ENCODE data around the gene ASCC3. TPM values are rescaled to one million over a fixed set of nuclear protein-coding genes. Genes with fewer than 3 reads are reported as not detected.
"Not testable (repeated sequence)": the region's sequence is repeated elsewhere in the genome, so short reads cannot be mapped to it uniquely, and the experiment has no call there.

The ASCC3 gene
- polyA plus RNA-seq, 3 donors from 2014 or later = 9.3 to 30.9 (median 17.7) TPM

DNA sequence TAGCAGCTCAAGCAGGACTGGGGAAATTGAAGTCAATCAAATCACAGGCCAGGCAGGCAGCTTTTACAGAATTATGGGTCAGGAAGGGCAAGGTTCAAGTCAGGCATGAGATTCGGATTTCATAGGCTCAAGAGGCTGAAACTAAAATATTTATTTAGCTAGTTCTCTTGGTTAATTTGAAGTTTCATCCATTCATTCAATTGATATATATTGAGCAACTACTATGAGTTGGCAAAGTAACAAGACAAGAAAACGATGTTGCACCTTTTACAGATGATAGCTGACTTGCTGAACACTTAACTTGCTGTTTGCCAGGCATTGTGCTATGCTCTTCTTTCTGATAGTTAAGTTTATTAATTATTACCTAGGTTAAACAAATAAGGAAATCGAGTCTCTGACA lies 20.5 kb upstream of the ASCC3 start:
- DNase-seq = no peak
- Mint-ChIP-seq H3K4me3 (no peak overlapping the region), H3K9me3 (no peaks in the 10 kb centered on the region), H3K36me3 (peaks cover 0 to 3% (median 0%) of the 10 kb centered on the region in 3 donors), H3K27me3 (ENCODE audit: low read depth in 3 of 3) (peaks cover 0 to 4% (median 3%) of the 10 kb centered on the region in 3 donors), H3K27ac (no peak overlapping the region), H3K4me1 (no peaks in the 10 kb centered on the region)

DNA sequence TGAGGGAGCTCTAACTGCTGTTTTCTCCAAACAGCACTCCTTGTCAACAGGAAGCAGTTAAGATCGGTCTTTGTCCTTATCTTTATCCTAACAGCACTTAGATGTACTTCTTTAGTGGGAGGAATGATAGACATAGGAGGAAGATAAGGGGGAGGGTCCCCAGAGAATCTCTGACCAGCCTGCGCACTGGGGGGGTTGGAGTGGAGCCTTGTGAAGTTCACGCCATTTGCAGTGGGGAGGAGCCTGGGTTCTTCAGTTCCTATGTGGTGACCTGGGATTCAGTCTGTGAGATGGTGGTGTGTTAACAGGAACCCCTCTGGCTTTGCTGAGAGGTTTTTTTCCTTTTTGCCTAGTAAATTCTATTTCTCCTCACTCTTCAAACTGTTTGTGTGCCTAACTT lies 18.1 kb upstream of the ASCC3 start:
- Mint-ChIP-seq H3K9me3 (no peaks in the 10 kb centered on the region), H3K4me1 (no peaks in the 10 kb centered on the region), H3K4me3 (no peak overlapping the region), H3K36me3 (no peaks in the 10 kb centered on the region), H3K27ac (no peak overlapping the region), H3K27me3 (ENCODE audit: low read depth in 3 of 3) (no peaks in the 10 kb centered on the region)
- DNase-seq = no peak

DNA sequence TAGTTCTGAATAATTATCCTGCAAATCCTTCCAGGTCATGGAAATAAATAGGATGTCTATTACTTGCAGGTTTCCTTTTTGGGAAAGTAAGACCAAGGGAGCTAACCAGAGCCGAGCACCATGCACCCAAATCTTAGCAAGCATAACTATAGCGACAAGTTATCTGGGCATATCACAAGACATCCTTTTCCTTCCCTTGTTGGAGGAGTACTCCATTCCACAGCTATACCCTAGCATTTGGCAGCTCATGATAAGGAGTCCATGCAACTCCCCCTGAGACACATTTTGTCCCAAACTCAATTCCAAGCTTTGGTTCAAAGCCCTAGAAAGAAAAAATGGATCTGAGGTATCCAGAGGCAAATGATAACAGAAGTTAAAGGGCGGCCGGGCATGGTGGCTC lies 16.5 kb upstream of the ASCC3 start:
- no peaks in the 10 kb centered on the region for H3K4me1 Mint-ChIP-seq
- H3K27ac Mint-ChIP-seq = no peak overlapping the region
- DNase-seq = no peak
- no peak overlapping the region for H3K4me3 Mint-ChIP-seq
- H3K36me3 Mint-ChIP-seq = no peaks in the 10 kb centered on the region
- H3K9me3 Mint-ChIP-seq = no peaks in the 10 kb centered on the region
- no peaks in the 10 kb centered on the region for H3K27me3 Mint-ChIP-seq (ENCODE audit: low read depth in 3 of 3)

DNA sequence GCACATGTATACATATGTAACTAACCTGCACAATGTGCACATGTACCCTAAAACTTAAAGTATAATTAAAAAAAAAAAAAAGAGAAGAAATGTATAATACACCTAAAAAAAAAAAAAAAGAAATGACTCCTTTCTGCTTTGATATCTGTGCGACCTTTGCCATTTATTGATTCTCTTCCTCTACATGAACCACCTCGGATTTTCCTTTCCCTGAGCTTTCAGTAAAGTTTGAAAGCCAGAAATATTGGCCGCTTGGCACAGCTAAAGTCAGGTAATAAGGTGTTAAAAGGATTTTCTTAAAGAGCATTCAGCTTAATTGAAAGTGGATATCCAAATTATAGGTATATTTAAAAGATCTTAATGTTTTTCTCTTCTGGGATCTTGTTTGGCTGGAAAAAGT lies 12.6 kb upstream of the ASCC3 start:
- DNase-seq = no peak
- H3K27me3 Mint-ChIP-seq (ENCODE audit: low read depth in 3 of 3) = peaks cover 0 to 3% (median 0%) of the 10 kb centered on the region in 3 donors
- H3K4me1 Mint-ChIP-seq = no peaks in the 10 kb centered on the region
- no peak overlapping the region for H3K4me3 Mint-ChIP-seq
- H3K36me3 Mint-ChIP-seq = no peaks in the 10 kb centered on the region
- H3K27ac Mint-ChIP-seq = no peak overlapping the region
- H3K9me3 Mint-ChIP-seq = no peaks in the 10 kb centered on the region

DNA sequence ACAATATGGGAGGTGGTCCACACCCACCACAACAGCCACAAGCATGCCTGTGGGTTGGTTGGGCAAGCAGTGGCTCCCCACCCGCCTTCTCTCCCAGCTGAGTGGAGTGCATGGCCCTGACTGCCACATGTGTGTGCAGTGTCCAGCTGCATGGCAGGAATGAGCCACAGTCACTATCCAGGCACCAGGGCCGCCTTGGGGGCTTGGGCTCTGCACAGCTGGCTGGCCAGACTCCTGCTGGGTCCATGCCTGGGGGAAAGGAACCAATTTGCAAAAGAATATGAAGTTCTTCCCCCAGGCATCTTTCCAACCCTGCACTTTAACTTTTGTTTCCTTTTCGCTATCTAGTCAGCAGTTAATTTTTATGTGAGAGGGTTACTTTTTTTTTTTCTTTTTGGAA lies 11.6 kb upstream of the ASCC3 start:
- H3K27ac Mint-ChIP-seq = no peak overlapping the region
- H3K9me3 Mint-ChIP-seq = no peaks in the 10 kb centered on the region
- no peaks in the 10 kb centered on the region for H3K36me3 Mint-ChIP-seq
- no peak for DNase-seq
- no peaks in the 10 kb centered on the region for H3K4me1 Mint-ChIP-seq
- peaks cover 0 to 3% (median 0%) of the 10 kb centered on the region in 3 donors for H3K27me3 Mint-ChIP-seq (ENCODE audit: low read depth in 3 of 3)
- H3K4me3 Mint-ChIP-seq = no peak overlapping the region

DNA sequence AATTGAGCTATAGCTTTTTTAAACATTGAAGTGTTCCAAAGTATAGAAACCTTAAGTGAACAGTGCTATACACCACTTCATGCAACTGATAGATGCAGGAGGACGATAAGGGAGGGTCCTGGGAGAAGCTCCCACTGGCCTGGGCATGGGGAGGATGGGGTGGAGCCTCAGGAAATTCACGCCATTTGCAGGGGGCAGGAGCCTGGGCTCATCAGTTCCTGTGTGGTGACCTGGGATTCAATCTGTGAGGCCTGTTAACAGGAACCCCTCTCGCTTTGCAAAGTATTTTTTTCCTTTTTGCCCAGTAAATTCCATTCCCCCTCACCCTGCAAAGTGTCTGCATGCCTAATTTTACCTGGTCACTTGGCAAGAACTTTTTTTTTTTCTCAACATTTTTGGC lies 11.0 kb upstream of the ASCC3 start:
- no peak for DNase-seq
- Mint-ChIP-seq H3K27ac (no peak overlapping the region), H3K9me3 (no peaks in the 10 kb centered on the region), H3K27me3 (ENCODE audit: low read depth in 3 of 3) (peaks cover 0 to 3% (median 0%) of the 10 kb centered on the region in 3 donors), H3K4me1 (no peaks in the 10 kb centered on the region), H3K36me3 (no peaks in the 10 kb centered on the region), H3K4me3 (no peak overlapping the region)

DNA sequence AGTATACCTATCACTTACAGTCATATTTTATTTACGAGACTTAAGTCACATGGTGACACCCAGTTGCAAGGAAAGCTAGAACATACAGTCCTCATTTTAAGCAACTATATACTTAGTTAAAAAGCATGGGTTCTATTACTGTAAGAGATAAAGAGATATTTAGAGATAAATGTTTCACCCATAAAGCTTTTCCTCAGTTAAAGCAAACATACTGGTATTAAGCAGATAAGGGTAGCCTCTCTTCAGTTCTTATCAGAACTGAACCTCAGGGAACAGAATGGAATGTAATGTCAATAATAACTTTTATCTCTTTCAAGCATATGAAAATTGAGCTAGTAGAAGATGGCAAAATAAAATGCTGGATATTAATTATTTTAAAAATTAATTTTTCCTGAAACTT lies 9.9 kb upstream of the ASCC3 start:
- H3K4me3 Mint-ChIP-seq = no peak overlapping the region
- DNase-seq = no peak
- H3K4me1 Mint-ChIP-seq = no peaks in the 10 kb centered on the region
- H3K27me3 Mint-ChIP-seq (ENCODE audit: low read depth in 3 of 3) = peaks cover 0 to 3% (median 0%) of the 10 kb centered on the region in 3 donors
- H3K27ac Mint-ChIP-seq = no peak overlapping the region
- H3K9me3 Mint-ChIP-seq = no peaks in the 10 kb centered on the region
- no peaks in the 10 kb centered on the region for H3K36me3 Mint-ChIP-seq

DNA sequence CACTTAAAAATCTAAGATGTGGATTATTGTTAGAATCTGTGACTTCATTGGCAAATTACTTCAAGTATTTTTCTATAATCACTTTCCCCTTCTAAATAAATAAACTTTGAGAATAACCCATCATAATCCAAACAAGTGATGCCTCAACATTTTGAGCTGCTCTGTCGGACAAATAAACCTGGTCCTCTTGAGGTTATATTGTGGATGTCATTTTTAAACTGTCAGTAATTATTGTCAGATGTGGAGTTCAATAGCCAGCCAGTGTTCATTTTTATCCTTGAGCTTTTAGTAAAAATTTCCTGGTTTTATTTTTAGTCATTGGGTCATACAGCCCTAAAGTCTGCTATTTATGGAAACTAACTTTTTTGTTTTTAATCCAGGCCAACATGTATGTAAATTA lies 9.5 kb upstream of the ASCC3 start:
- not testable (repeated sequence) for H3K4me3 Mint-ChIP-seq; H3K9me3 Mint-ChIP-seq; H3K27ac Mint-ChIP-seq; H3K4me1 Mint-ChIP-seq; H3K36me3 Mint-ChIP-seq; H3K27me3 Mint-ChIP-seq (ENCODE audit: low read depth in 3 of 3); DNase-seq

DNA sequence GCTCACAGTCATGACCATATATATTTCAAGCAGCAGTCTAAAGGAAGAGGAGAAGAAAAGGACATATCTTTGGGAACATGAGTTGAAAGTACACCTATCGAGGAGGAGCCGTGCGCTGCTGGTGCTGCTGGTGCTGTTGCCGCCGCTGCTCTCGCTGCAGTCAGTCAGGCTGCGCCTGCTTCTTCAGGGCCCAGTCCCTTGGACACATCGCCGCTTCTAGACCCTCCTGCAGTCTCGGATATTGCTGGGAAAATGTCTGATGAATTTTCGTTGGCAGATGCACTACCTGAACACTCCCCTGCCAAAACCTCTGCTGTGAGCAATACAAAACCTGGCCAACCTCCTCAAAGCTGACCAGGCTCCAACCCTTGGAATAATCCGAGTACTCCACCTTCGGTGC lies 8.2 kb upstream of the ASCC3 start:
- peaks cover 0 to 3% (median 0%) of the 10 kb centered on the region in 3 donors for H3K27me3 Mint-ChIP-seq (ENCODE audit: low read depth in 3 of 3)
- H3K27ac Mint-ChIP-seq = no peak overlapping the region
- no peak for DNase-seq
- no peaks in the 10 kb centered on the region for H3K9me3 Mint-ChIP-seq
- H3K4me3 Mint-ChIP-seq = no peak overlapping the region
- H3K36me3 Mint-ChIP-seq = no peaks in the 10 kb centered on the region
- H3K4me1 Mint-ChIP-seq = no peaks in the 10 kb centered on the region

DNA sequence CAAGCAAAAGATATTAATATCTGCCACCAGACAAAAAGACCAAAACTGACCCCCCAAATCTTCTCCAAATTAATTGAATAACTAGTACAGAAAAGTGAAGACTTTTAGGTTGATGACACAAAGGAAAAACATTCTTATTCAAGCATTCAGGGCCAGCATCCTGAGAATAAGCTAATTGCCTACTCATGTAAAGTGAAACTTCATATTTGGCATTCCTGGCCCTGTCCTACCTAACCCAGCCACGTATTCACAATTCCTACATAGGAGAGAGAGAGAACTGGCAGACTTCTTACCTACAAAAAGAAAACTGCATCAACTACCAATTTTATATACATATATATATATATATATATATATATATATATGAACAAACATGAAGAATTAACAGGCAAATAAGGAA lies 4.9 kb upstream of the ASCC3 start:
- Mint-ChIP-seq H3K4me1 (peaks cover 12 to 15% of the 10 kb centered on the region in 2 donors), H3K9me3 (no peaks in the 10 kb centered on the region), H3K27me3 (ENCODE audit: low read depth in 3 of 3) (peaks cover under 1 to 7% (median 5%) of the 10 kb centered on the region in 3 donors), H3K4me3 (no peak overlapping the region), H3K27ac (no peak overlapping the region), H3K36me3 (no peaks in the 10 kb centered on the region)
- DNase-seq = no peak

DNA sequence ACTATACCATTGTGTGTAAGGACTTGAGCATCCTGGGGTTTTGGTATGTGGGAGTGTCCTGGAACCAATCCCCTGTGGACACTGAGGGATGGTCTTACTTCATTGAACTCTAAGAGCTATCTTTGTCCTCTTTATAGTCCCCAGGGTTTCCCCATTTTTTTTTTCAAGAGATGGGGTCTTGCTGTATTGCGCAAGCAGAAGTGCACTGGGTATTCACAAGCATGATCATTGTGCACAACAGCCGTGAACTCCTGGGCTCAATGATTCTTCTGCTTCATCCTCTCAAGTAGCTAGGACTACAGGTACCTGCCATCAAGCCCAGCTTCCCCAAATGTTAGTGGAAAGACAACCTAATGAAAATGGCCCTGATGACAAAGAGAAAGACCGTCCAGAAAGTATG lies 2.2 kb upstream of the ASCC3 start:
- no peak overlapping the region for H3K27ac Mint-ChIP-seq
- H3K9me3 Mint-ChIP-seq = no peaks in the 10 kb centered on the region
- no peak overlapping the region for H3K4me3 Mint-ChIP-seq
- DNase-seq = no peak
- H3K4me1 Mint-ChIP-seq = peaks cover 30 to 42% of the 10 kb centered on the region in 2 donors
- no peaks in the 10 kb centered on the region for H3K36me3 Mint-ChIP-seq
- peaks cover 3 to 15% (median 8%) of the 10 kb centered on the region in 3 donors for H3K27me3 Mint-ChIP-seq (ENCODE audit: low read depth in 3 of 3)

DNA sequence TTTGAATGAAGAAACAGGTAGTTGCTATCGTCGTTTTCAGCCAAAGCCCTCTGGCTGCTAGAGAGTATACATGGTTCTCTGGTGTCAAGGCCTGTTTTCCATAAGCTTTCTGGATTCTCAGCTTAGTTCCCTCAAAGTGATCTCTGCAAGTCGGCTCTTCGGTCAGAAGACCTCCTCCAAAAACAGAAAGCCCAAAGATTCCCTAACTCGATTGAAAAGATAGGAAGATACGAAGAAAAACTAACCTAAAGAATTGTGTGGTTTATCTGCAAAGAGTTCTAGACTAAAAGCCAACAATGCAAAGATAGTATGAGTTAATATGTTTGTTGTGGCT lies 545 bp upstream of the ASCC3 start:
- no peaks in the 10 kb centered on the region for H3K36me3 Mint-ChIP-seq
- H3K27ac Mint-ChIP-seq = peak overlapping the region; percentile 89 to 100 (median 99)
- peaks cover 37 to 54% of the 10 kb centered on the region in 2 donors for H3K4me1 Mint-ChIP-seq
- peak overlapping the region; percentile 98 to 100 (median 100) for H3K4me3 Mint-ChIP-seq
- no peaks in the 10 kb centered on the region for H3K9me3 Mint-ChIP-seq
- peaks cover 3 to 15% (median 8%) of the 10 kb centered on the region in 3 donors for H3K27me3 Mint-ChIP-seq (ENCODE audit: low read depth in 3 of 3)
- no peak for DNase-seq

DNA sequence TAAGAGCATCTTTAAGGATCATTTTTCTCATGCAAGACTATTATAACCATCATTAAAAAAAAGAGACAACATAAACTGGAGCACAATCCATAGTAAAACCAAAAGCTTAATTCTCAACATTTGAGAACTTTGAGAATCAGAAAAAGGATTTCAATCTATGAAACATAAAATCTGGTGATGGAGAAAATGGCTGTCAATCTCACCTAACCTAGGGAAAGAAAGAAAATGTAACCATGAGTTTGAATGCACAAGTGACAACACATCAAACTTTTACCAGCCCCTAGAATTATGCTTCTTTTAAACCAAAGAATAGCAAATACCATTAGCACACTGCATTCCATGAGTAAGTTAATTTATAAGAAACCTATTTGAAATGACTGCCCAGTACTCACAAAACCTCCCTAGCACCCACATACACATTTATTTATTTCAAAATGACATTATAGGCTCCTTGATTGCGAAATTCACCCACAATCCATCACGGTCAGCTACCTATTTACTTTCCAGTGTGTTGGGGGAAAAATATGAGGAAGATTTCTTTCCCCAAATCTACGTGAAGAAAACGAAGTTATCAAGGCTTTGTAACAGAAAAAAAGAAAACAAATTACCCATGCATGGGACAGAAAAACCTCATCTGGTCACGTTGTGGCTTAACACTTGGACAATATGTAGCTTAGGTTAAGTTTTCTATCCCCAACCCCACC lies 828 bp downstream of the ASCC3 start:
- peaks cover 3 to 15% (median 8%) of the 10 kb centered on the region in 3 donors for H3K27me3 Mint-ChIP-seq (ENCODE audit: low read depth in 3 of 3)
- peak overlapping the region; percentile 98 to 100 (median 100) for H3K4me3 Mint-ChIP-seq
- H3K9me3 Mint-ChIP-seq = no peaks in the 10 kb centered on the region
- peaks cover 44 to 68% of the 10 kb centered on the region in 2 donors for H3K4me1 Mint-ChIP-seq
- DNase-seq = no peak
- no peaks in the 10 kb centered on the region for H3K36me3 Mint-ChIP-seq
- peak overlapping the region; percentile 95 to 100 (median 99) for H3K27ac Mint-ChIP-seq

DNA sequence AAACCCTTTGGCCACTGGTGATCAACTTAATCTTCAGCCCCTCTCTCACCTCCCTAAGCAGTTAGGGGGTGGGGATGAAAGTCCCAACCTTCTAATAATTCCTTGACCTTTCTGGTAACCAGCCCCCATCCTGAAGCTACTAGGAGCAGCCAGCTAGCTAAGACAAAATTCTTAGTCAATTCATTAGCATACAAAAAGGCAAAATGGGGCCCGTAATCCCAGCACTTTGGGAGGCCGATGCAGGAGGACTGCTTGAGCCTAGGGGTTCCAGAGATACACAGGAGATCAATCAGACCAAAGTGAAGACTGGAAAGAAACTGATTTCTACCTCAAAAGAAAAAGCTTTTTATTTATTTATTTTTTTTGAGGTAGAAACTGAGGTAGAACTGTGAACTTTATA lies 1.8 kb downstream of the ASCC3 start:
- Mint-ChIP-seq H3K27me3 (ENCODE audit: low read depth in 3 of 3) (peaks cover 3 to 15% (median 8%) of the 10 kb centered on the region in 3 donors), H3K9me3 (no peaks in the 10 kb centered on the region), H3K36me3 (no peaks in the 10 kb centered on the region), H3K27ac (peak overlapping the region in 5 of 6 donors; percentile 23 to 95 (median 70)), H3K4me3 (peak overlapping the region in 4 of 5 donors; percentile 37 to 100 (median 50)), H3K4me1 (peaks cover 47 to 78% of the 10 kb centered on the region in 2 donors)
- no peak for DNase-seq

DNA sequence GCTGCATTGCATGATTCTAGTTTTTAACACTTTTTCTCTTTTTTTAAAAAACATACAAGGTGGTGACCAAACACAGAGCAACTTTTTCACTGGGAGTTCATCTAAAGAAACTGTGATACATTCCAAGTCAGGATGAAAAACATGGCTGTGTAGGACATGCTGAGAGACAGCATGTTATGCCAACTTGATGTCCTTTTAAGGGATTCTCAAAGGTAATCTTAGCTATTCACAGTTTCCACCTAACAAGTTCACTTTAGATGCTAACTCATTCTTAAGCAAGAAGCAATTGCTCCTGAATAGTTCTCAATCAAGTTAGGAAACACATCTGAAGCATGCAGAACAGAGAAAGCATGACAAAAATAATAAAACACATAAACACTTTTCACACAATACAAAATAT lies 3.3 kb downstream of the ASCC3 start:
- Mint-ChIP-seq H3K9me3 (no peaks in the 10 kb centered on the region), H3K4me3 (no peak overlapping the region), H3K27me3 (ENCODE audit: low read depth in 3 of 3) (peaks cover 3 to 15% (median 8%) of the 10 kb centered on the region in 3 donors), H3K36me3 (no peaks in the 10 kb centered on the region), H3K27ac (peak overlapping the region in 1 of 6 donors; percentile 42), H3K4me1 (peaks cover 51 to 90% of the 10 kb centered on the region in 2 donors)
- DNase-seq = no peak
